Tibial nerve (tissue), 4 donors: ENCODE data around the gene ATG10.

Experiments
- EP300 ChIP-seq, 2 donors: sonication (generic); formaldehyde crosslinking; IDR thresholded peaks; one replicate each; pipeline ENCODE4 v1.6.1; 2017; ENCODE audit warnings: antibody characterized with exemption in 2 of 2, mild to moderate bottlenecking in 1 of 2
- POLR2A ChIP-seq, 2 donors: fragments of 450-650 bp; IDR thresholded peaks; one replicate each; pipeline ENCODE4 v1.6.1; 2017; ENCODE audit warnings: antibody characterized with exemption in 2 of 2, mild to moderate bottlenecking in 2 of 2, moderate library complexity in 2 of 2
- TF ChIP-seq, protein P1 (sequence below), 5 experiments: fragments of 200-600 bp in 3 of 5; fragments of 450-650 bp in 2 of 5; sonication (generic) in 3 of 5; IDR thresholded peaks; one replicate each; pipeline ENCODE4 v1.5.1; 2016 to 2019; ENCODE audit warnings: antibody characterized with exemption in 5 of 5, mild to moderate bottlenecking in 3 of 5, moderate library complexity in 2 of 5

DNA sequence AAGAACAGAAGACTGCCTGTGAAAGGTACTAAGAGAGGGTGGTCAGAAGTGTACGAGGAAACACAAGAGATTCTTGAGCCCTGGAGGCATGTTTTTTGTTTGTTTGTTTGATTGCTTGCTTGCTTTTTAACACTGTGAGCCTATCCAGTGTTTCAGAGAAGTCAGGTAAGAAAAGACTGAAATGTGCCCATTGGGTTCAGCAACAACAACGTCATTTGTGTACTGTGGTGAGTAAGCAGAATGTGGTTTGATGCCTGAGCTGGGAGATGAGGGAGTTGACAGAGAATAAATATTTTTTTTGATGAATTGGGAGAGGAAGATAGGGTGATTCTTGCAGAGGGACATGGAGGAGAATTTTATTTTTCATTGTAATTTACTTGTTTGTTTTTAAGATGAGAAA is 233.2 kb downstream of the ATG10 start:
- TF ChIP-seq, protein P1, sequence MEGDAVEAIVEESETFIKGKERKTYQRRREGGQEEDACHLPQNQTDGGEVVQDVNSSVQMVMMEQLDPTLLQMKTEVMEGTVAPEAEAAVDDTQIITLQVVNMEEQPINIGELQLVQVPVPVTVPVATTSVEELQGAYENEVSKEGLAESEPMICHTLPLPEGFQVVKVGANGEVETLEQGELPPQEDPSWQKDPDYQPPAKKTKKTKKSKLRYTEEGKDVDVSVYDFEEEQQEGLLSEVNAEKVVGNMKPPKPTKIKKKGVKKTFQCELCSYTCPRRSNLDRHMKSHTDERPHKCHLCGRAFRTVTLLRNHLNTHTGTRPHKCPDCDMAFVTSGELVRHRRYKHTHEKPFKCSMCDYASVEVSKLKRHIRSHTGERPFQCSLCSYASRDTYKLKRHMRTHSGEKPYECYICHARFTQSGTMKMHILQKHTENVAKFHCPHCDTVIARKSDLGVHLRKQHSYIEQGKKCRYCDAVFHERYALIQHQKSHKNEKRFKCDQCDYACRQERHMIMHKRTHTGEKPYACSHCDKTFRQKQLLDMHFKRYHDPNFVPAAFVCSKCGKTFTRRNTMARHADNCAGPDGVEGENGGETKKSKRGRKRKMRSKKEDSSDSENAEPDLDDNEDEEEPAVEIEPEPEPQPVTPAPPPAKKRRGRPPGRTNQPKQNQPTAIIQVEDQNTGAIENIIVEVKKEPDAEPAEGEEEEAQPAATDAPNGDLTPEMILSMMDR (IDR thresholded peaks at IDR 0.05): no peak
- TF ChIP-seq EP300 (IDR thresholded peaks at IDR 0.05) (no peak), POLR2A (IDR thresholded peaks at IDR 0.05) (no peak)
